Right kidney (tissue), 9 donors: ENCODE measurements around the gene ZNF880.
"Not testable (repeated sequence)": the region's sequence is repeated elsewhere in the genome, so short reads cannot be mapped to it uniquely, and the experiment has no call there.

Experiments
- DNase-seq: peaks from one replicate; pipeline ENCODE4 v3.0.0-alpha.2; 2016
- long read RNA-seq, 8 donors: transcript quantifications; one replicate each; lab custom pipeline, GENCODE V29; 2026

ZNF880 gene
- long read RNA-seq, donor 1, transcript ZNF880-202 (4 exons, 2,230 nt) = major isoform, 5 of 11 reads
- long read RNA-seq, donor 1, partial matches to known transcripts = 0 of 11 reads
- long read RNA-seq, donor 1, other reads (novel, unspliced or antisense) = 0 of 11 reads
- long read RNA-seq, donor 2, partial matches to known transcripts = 0 of 3 reads
- long read RNA-seq, donor 2, other reads (novel, unspliced or antisense) = 0 of 3 reads
- long read RNA-seq, donor 3, partial matches to known transcripts = 0 of 9 reads
- long read RNA-seq, donor 3, other reads (novel, unspliced or antisense) = 0 of 9 reads
- long read RNA-seq, donor 4, transcript ZNF880-202 (4 exons, 2,230 nt) = major isoform, 5 of 10 reads
- long read RNA-seq, donor 4, partial matches to known transcripts = 0 of 10 reads
- long read RNA-seq, donor 4, other reads (novel, unspliced or antisense) = 0 of 10 reads
- long read RNA-seq, donor 5, partial matches to known transcripts = 0 of 6 reads
- long read RNA-seq, donor 5, other reads (novel, unspliced or antisense) = 0 of 6 reads
- long read RNA-seq, donor 6, transcript ZNF880-206 (4 exons, 953 nt) = major isoform, 6 of 12 reads
- long read RNA-seq, donor 6, partial matches to known transcripts = 0 of 12 reads
- long read RNA-seq, donor 6, other reads (novel, unspliced or antisense) = 0 of 12 reads
- long read RNA-seq, donor 7, transcript ZNF880-206 (4 exons, 953 nt) = major isoform, 9 of 18 reads
- long read RNA-seq, donor 7, transcript ZNF880-202 (4 exons, 2,230 nt) = minor isoform, 6 of 18 reads
- long read RNA-seq, donor 7, partial matches to known transcripts = 0 of 18 reads
- long read RNA-seq, donor 7, other reads (novel, unspliced or antisense) = 0 of 18 reads
- long read RNA-seq, donor 8, transcript ZNF880-206 (4 exons, 953 nt) = major isoform, 6 of 9 reads
- long read RNA-seq, donor 8, partial matches to known transcripts = 0 of 9 reads
- long read RNA-seq, donor 8, other reads (novel, unspliced or antisense) = 0 of 9 reads

GRCh38 chr19:52369559-52370340, at the start of gene ZNF880:
TSS of gene ZNF880 (plus strand) at chr19:52369923. CDS start at chr19:52369966, 43 bp downstream.
- peak; percentile 89 for DNase-seq

- DNase-seq = no peak
Measured at GRCh38 chr19:52322429-52322828, 47.3 kb upstream of the ZNF880 start.

DNA sequence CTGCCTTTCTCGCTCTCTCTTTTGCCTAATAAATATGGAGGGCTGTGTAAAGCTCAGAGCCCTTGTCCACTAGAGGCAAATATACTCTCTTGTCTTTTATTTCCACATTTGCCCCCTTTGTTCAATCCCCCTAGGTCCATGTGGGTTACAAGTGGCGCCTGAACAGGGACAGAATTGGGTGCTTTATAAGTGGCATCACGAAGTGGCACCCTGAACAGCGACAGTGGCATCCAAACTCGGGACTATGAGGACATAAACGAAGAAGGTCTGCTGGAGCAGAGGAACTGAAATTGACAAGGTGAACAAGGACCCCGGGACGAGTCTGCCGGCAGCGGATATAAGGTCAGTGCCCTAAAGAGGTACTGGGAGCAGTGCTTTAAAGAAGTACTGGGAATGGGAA, 38.0 kb upstream of the ZNF880 start:
- DNase-seq = no peak

DNA sequence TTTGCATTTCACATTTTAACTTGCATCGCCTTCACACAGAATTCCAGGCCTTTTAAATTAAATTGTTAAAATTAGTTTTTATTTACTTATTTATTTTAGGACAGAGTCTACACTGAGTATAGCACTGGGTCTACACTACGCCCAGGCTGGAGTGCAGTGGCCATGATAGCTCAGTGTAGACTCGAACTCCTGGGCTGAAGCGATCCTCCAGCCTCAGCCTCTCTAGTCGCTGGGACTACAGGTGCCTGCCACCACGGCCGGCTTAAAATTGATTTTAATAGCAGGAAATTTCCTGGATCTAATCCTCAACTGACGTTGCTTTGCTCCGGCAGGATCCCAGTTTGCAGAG, 34.0 kb upstream of the ZNF880 start:
- no peak for DNase-seq

- peak; percentile 86 for DNase-seq
Measured at GRCh38 chr19:52336117-52336790, 33.5 kb upstream of the ZNF880 start, which contains the start of gene ZNF610. TSS of gene ZNF610 (plus strand) at chr19:52336243. CDS start at chr19:52349173, 12,930 bp downstream.

GRCh38 chr19:52336791-52337381, 32.8 kb upstream of the ZNF880 start:
- no peak for DNase-seq

GRCh38 chr19:52339022-52339421, 30.7 kb upstream of the ZNF880 start:
- not testable (repeated sequence) for DNase-seq

GRCh38 chr19:52343548-52343947, 26.2 kb upstream of the ZNF880 start:
- peak; percentile 57 for DNase-seq

GRCh38 chr19:52345162-52345561, 24.6 kb upstream of the ZNF880 start:
- DNase-seq = no peak

DNA sequence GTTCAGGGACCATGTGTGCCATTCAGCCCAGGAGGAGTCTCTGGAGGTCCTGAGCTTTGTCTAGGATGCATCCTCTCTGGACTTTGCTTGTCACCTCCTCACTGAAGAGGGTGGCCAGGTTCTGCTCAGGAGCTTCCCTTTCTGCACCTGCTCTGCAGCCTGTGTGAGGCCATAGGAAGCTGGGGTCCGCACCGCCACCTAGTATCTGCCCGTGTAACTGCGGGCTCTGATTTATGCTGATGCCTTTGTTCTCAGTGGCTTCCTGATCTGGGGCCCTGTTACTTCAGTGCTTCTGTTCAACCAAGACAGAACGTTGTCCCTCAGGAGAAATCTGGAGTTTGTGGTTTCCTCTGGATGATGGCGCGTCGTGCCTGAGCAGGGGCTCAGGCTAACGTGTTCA, 18.2 kb upstream of the ZNF880 start:
- DNase-seq = no peak

DNA sequence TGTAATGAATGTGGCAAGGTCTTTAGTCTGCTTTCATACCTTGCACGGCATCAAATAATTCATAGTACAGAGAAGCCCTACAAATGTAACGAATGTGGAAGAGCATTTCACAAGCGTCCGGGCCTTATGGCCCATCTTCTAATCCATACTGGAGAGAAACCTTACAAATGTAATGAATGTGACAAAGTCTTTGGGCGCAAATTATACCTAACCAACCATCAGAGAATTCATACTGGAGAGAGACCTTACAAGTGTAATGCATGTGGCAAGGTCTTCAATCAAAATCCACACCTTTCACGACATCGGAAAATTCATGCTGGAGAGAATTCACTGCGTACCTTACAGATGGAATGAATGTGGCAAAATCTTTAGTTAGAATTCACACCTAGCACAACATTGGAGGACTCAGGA, 3.3 kb upstream of the ZNF880 start:
- no peak for DNase-seq

GRCh38 chr19:52370341-52370710, 603 bp downstream of the ZNF880 start:
- no peak for DNase-seq

- no peak for DNase-seq
Measured at GRCh38 chr19:52391135-52391534, 21.4 kb downstream of the ZNF880 start.

GRCh38 chr19:52397310-52398080, 27.8 kb downstream of the ZNF880 start, which contains the start of gene ZNF528:
TSS of gene ZNF528 (plus strand) at chr19:52397849. CDS start at chr19:52402014, 4,165 bp downstream.
- DNase-seq = peak; percentile 82

GRCh38 chr19:52398081-52398441, 28.3 kb downstream of the ZNF880 start:
- DNase-seq = no peak

- no peak for DNase-seq
Measured at GRCh38 chr19:52410276-52410675, 40.6 kb downstream of the ZNF880 start.

GRCh38 chr19:52415711-52416110, 46.0 kb downstream of the ZNF880 start:
- DNase-seq = no peak

DNA sequence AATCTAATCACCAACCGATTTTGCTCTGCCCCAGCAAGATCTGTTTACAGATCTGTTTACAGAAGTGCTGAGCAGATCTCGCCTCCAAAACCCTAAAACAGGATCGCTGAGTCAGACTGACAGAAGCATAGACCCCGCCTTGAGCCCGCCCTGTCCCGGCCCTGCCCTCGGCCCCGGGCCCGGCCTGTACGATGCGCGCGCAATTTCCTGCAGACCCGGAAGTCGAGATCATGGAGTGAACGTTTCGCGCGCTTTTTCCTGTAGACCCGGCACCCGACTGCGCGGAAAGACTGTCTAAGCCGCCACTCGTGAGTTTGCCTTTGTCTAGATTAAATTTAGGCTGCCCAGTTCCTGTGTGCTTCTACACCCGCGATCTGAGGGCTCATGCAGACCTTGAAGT, 59.2 kb downstream of the ZNF880 start, which contains the start of gene ZNF534:
ZNF534 (plus strand) TSS at position 212 of the 400 bp plus-strand sequence. CDS start 2,327 bp downstream, outside the sequence.
- DNase-seq = no peak
